ENCODE measurements around the gene U2AF2.
A peak's percentile ranks its signal among the peaks of the same experiment; 100 is the strongest.

Gene U2AF2

GRCh38 chr19:55654868-55655647 lies at the start of gene U2AF2:
U2AF2 (plus strand) TSS chr19:55655035; CDS start chr19:55655105, 70 bp downstream.
- in situ Hi-C loops (cut with HindIII; ENCODE audit: low pct_unique_long_range_greater_than_20kb, low sequenced_read_pairs): no loop called here
- no peak for TF ChIP-seq JUND (IDR thresholded peaks at IDR 0.05; ENCODE audit: low read depth)
- DNase-seq (ENCODE audit: low read depth in 1 of 2, low spot score in 1 of 2): peak; percentile 60 to 91

DNA sequence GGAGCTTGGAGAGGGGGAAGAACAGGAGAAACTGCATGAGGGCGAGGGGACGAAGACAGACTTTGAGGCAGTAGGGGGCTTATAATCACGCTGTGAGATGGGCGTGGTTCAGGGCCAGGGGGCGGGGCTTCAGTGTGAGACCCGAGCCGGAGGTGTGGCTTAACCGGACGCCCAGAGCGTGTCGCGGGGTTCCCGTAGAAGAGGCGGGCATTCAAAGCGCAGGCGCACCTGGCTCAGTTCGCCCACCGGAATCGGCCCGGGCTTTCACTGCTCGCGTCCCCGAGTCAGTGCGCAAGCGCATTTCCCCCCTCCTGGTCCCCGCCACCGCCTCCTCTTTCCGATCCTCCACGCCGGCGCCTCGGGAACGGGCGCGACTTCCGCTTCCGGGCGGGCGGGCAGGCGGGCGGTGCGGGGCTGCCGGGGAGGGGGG lies 49.6 kb upstream of the U2AF2 start:
- peak; percentile 71 to 96 for DNase-seq (ENCODE audit: low read depth in 1 of 2, low spot score in 1 of 2)
- TF ChIP-seq JUND (IDR thresholded peaks at IDR 0.05; ENCODE audit: low read depth): no peak
- in situ Hi-C loops (cut with HindIII; ENCODE audit: low pct_unique_long_range_greater_than_20kb, low sequenced_read_pairs): no loop called here

DNA sequence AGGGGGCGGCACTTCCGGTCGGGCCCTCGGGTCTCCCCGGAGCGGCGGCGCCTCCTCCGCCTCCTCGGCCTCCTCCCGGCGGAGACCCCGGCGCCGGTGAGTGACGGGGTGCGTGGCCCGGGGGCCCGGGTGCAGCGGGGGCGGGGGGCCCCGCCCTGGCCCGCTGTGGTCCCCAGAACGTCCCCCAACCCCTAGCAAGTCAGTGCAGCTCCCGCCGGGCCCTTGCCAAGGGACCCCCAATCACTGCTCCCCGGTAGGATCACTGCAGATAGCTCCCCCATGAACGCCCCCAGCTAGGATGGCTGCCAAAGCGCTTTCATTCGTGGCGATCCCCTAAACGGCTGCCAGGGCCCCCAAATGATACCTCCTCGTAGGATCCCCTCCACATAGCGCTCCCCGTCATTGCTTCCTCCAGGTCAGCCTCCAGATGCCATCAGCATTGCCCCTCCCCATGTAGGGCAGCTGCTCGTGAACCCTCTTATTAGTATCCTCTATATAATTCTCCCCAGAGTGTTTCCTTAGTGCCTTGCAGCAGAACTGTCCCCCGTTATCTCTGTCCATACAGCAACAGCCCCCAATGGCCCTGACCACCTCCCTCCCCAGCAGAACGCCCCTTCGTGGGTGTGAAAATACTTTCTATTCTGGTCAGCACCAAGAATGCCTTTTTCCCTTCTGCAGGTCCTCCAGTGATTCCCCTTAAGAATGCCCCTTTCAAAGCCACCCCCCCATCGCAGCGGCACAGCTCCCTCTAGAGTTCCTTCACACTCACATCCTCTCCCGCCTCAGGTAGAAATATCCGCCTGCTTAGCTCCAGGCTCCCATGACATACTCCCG lies 49.0 kb upstream of the U2AF2 start, which contains the start of gene ZNF865:
Gene ZNF865, plus strand, starts transcription at position 11 of the 834 bp plus-strand sequence. CDS start 7,972 bp downstream, outside the sequence.
- DNase-seq (ENCODE audit: low read depth in 1 of 2, low spot score in 1 of 2): peak; percentile 58 to 84
- in situ Hi-C loops (cut with HindIII; ENCODE audit: low pct_unique_long_range_greater_than_20kb, low sequenced_read_pairs): no loop called here
- TF ChIP-seq JUND (IDR thresholded peaks at IDR 0.05; ENCODE audit: low read depth): no peak

GRCh38 chr19:55606471-55606787 lies 48.4 kb upstream of the U2AF2 start:
- in situ Hi-C loops (cut with HindIII; ENCODE audit: low pct_unique_long_range_greater_than_20kb, low sequenced_read_pairs): no loop called here
- no peak for TF ChIP-seq JUND (IDR thresholded peaks at IDR 0.05; ENCODE audit: low read depth)
- no peak for DNase-seq (ENCODE audit: low read depth in 1 of 2, low spot score in 1 of 2)

GRCh38 chr19:55606817-55607216 lies 48.0 kb upstream of the U2AF2 start:
- TF ChIP-seq JUND (IDR thresholded peaks at IDR 0.05; ENCODE audit: low read depth): no peak
- DNase-seq (ENCODE audit: low read depth in 1 of 2, low spot score in 1 of 2): no peak
- in situ Hi-C loops (cut with HindIII; ENCODE audit: low pct_unique_long_range_greater_than_20kb, low sequenced_read_pairs): no loop called here

DNA sequence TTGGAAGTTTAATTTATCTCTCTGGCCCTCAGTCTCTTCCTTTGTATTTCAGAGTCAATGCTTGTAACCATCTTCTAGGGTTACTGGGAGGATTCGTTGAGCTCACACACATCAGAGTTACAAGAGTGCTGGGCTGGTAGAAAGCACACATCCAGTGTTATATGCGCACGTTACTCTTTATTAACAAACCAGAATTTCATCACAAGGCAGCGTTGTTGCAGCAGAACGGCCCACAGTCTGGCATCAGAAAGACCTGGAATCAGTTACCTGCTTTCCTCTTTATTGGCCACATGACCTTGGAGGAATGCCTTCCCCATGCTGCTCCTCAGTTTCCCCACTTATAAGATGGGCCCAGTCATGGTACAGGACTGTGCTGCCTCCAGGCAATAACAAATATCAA lies 45.5 kb upstream of the U2AF2 start:
- no peak for DNase-seq (ENCODE audit: low read depth in 1 of 2, low spot score in 1 of 2)
- no peak for TF ChIP-seq JUND (IDR thresholded peaks at IDR 0.05; ENCODE audit: low read depth)
- in situ Hi-C loops (cut with HindIII; ENCODE audit: low pct_unique_long_range_greater_than_20kb, low sequenced_read_pairs): no loop called here

- in situ Hi-C loops (cut with HindIII; ENCODE audit: low pct_unique_long_range_greater_than_20kb, low sequenced_read_pairs): no loop called here
- DNase-seq (ENCODE audit: low read depth in 1 of 2, low spot score in 1 of 2): no peak
- no peak for TF ChIP-seq JUND (IDR thresholded peaks at IDR 0.05; ENCODE audit: low read depth)
Measured at GRCh38 chr19:55611300-55611982, 43.4 kb upstream of the U2AF2 start.

- no peak for DNase-seq (ENCODE audit: low read depth in 1 of 2, low spot score in 1 of 2)
- TF ChIP-seq JUND (IDR thresholded peaks at IDR 0.05; ENCODE audit: low read depth): no peak
- in situ Hi-C loops (cut with HindIII; ENCODE audit: low pct_unique_long_range_greater_than_20kb, low sequenced_read_pairs): no loop called here
Measured at GRCh38 chr19:55611983-55612645, 42.7 kb upstream of the U2AF2 start.

DNA sequence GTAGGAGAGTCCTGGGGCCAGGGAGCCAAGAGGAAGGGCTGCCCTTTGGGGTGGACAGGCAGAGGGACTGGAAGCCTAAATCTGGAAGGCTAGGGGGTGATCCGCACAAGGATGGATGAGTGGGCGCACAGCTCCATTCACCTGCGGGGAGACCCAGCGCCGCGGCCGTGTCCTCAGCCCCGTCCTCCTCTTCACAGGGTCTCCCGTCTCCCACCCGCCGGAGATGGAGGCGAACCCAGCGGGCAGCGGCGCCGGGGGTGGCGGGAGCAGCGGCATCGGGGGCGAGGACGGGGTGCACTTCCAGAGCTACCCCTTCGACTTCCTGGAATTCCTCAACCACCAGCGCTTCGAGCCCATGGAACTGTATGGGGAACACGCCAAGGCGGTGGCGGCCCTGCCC lies 41.4 kb upstream of the U2AF2 start:
- no peak for DNase-seq (ENCODE audit: low read depth in 1 of 2, low spot score in 1 of 2)
- in situ Hi-C loops (cut with HindIII; ENCODE audit: low pct_unique_long_range_greater_than_20kb, low sequenced_read_pairs): no loop called here
- TF ChIP-seq JUND (IDR thresholded peaks at IDR 0.05; ENCODE audit: low read depth): no peak

- in situ Hi-C loops (cut with HindIII; ENCODE audit: low pct_unique_long_range_greater_than_20kb, low sequenced_read_pairs): no loop called here
- TF ChIP-seq JUND (IDR thresholded peaks at IDR 0.05; ENCODE audit: low read depth): no peak
- no peak for DNase-seq (ENCODE audit: low read depth in 1 of 2, low spot score in 1 of 2)
Measured at GRCh38 chr19:55613930-55614710, 40.7 kb upstream of the U2AF2 start.

DNA sequence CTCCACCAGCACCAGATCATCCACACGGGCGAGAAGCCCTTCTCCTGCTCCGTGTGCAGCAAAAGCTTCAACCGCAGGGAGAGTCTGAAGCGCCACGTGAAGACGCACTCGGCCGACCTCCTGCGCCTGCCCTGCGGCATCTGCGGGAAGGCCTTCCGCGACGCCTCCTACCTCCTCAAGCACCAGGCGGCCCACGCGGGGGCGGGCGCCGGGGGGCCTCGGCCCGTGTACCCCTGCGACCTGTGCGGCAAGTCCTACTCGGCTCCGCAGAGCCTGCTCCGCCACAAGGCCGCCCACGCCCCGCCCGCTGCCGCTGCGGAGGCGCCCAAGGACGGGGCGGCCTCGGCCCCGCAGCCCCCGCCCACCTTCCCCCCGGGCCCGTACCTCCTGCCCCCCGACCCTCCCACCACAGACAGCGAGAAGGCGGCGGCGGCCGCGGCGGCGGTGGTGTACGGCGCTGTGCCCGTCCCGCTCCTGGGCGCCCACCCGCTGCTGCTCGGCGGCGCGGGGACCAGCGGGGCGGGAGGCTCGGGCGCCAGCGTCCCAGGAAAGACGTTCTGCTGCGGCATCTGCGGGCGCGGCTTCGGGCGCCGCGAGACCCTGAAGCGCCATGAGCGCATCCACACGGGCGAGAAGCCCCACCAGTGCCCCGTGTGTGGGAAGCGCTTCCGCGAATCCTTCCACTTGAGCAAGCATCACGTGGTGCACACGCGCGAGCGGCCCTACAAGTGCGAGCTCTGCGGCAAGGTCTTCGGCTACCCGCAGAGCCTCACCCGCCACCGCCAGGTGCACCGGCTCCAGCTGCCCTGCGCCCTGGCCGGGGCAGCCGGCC lies 39.9 kb upstream of the U2AF2 start:
- no peak for DNase-seq (ENCODE audit: low read depth in 1 of 2, low spot score in 1 of 2)
- no peak for TF ChIP-seq JUND (IDR thresholded peaks at IDR 0.05; ENCODE audit: low read depth)
- in situ Hi-C loops (cut with HindIII; ENCODE audit: low pct_unique_long_range_greater_than_20kb, low sequenced_read_pairs): no loop called here

Data from T47D (cell line).